ENCODE data around the gene SLC4A5.
"Not testable (repeated sequence)": the region's sequence is repeated elsewhere in the genome, so short reads cannot be mapped to it uniquely, and the experiment has no call there.

SLC4A5 gene

GRCh38 chr2:74233648-74234047, 109.6 kb downstream of the SLC4A5 start:
- DNase-seq (ENCODE audit: low read depth in 2 of 2): no peak

- DNase-seq (ENCODE audit: low read depth in 2 of 2): no peak
Measured at GRCh38 chr2:74232426-74232825, 110.8 kb downstream of the SLC4A5 start.

DNA sequence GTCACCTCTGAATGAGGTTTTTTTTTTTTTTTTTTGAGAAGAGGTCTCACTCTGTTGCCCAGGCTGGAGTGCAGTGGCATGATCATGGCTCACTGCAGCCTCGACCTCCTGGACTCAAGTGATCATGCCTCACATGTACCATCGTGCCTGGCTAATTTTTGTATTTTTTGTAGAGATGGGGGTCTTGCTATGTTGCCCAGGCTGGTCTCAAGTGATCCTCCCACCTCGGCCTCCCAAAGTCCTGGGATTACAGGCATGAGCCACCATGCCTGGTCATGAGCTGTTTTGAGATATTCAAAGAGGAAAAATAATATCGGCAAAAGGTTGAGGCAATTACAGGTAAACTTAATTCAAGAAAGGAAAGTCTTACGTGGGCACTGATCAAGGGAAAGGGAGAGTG, 113.4 kb downstream of the SLC4A5 start:
- not testable (repeated sequence) for DNase-seq (ENCODE audit: low read depth in 2 of 2)

DNA sequence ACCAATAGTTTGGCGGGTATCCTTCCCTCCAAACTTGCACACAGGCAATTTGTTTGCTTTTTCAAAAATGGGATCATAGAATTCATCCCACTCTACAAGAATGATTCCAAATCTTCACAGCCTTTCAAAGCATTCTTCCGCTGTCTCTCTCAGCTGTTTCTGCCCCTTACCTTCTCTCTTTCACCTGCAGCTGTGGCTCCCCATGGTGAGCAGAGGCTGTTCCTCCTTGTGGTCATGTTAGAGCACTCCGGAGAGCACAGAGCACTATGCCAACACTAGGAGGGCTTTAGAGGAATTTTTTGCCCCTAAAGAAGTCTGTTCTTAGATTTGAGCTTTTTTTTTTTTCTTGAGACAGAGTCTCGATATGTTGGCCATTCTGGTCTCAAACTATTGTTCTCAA, 114.4 kb downstream of the SLC4A5 start:
- DNase-seq (ENCODE audit: low read depth in 2 of 2): no peak

GRCh38 chr2:74227646-74228045, 115.6 kb downstream of the SLC4A5 start:
- no peak for DNase-seq (ENCODE audit: low read depth in 2 of 2)

DNA sequence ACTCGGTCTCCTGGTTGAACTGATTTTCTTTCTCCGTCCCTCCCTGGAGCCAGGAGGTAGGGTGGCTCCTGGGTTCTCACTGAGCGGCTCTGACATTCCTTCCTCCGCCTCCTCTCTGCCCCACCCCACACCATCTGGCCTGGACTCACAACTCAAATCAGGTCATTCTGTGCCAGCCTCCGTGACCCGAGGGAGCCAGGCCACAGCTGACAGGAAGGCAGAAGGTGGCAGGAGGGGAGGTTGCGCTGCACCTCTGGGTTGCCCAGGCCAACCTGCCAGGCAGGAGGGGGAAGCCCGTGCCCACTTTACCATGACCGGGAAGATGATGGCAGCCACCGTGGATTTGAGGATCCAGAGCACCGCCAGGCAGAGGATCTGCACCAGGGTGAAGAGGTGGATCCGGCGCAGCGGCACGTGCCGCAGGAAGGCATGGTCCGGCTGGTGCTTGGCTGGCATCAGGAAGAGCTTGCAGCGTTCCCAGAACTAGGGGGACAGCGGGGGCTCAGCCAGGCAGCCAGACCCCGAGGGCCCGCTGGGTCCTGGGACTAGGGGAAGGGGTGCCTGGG, 116.5 kb downstream of the SLC4A5 start:
- no peak for DNase-seq (ENCODE audit: low read depth in 2 of 2)

GRCh38 chr2:74225698-74226459, 117.3 kb downstream of the SLC4A5 start:
- DNase-seq (ENCODE audit: low read depth in 2 of 2): no peak

DNA sequence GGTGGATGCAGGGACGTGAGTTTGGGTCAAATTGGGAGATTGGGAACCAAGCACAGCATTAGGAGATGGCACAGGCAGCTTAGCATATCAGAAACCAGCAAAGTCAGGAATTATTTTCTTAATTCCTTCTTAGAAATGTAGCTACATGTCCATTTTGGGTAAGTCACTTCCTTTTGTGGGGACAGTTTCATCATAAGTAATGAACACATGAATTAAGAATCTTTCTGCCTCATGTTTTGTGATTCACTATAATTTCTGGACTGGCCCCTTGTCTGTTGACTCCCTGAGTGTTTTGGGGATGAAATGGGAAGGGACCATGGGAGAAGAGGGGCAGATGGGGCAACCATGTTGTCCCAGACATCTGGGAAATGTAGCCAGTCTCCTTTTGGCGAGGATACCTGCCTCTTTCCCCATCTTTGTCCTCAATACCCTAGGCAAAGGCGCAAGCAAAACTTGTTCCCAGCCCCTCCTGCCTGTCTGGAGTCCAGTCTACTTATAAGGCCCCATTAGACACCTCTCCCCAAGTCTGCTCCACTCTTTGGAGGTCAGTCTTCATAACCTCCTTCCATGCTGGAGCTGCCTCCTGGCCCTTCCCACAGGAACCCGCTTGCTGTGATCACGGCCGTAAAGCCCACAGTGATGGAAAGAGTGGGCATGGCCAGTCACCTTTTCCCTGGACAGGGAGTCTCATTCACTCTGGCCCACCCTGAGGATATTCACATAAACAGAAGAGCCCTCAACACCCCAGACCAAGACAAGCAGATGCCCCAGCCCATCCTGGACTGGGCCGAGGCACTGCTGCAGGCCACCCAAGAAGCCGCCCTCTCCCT, 119.1 kb downstream of the SLC4A5 start:
- no peak for DNase-seq (ENCODE audit: low read depth in 2 of 2)

- DNase-seq (ENCODE audit: low read depth in 2 of 2): no peak
Measured at GRCh38 chr2:74222300-74222650, 120.9 kb downstream of the SLC4A5 start.

- no peak for DNase-seq (ENCODE audit: low read depth in 2 of 2)
Measured at GRCh38 chr2:74221604-74222299, 121.5 kb downstream of the SLC4A5 start.

DNA sequence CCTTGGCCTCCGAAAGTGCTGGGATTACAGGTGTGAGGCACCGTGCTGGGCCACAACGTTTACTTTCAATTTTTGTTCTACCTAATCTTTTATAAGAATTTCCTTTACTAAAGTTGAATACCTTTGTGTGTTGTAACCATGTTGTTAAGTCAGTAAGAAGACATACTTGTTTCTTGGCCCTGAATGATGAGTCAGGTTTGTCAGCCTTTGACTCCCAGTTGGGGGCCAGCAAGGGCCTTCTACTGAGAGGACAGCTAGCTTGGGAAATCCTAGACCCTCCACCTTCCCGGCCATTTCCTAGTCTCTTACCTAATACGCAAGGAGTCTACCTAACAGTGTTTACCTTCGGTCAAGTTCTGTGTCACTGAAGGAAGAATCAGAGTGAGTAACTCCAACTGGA, 122.1 kb downstream of the SLC4A5 start:
- DNase-seq (ENCODE audit: low read depth in 2 of 2): no peak

DNA sequence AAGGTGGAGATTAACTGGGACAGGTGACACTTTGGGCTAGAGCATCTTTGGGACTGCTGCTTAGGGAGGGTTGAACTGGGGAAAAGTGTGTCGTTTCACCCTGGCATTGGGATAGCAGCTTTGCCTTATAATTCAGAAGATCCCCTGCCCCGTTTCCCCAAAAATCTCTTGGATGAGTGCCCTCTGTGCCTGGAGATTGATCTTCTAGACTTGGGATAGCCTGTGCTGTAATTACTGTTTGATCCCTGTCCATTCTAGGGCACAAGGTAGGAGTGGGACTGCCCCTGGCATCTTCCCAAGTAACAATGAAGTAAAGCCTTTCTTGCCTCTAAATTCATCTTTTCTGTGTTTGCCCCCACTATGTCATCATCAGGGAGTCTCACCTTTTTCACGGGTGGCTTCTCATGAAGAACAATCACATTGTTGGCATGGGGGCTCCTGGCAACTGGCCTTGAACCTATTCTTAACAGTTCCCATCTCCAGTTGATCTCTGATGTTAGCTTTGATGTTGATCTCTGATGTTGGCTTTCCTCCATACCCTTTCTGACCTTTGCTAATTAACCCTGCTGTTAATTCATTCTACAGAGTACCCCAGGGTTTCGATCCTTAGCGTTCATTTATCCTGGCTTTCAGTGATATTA, 123.2 kb downstream of the SLC4A5 start:
- no peak for DNase-seq (ENCODE audit: low read depth in 2 of 2)

DNA sequence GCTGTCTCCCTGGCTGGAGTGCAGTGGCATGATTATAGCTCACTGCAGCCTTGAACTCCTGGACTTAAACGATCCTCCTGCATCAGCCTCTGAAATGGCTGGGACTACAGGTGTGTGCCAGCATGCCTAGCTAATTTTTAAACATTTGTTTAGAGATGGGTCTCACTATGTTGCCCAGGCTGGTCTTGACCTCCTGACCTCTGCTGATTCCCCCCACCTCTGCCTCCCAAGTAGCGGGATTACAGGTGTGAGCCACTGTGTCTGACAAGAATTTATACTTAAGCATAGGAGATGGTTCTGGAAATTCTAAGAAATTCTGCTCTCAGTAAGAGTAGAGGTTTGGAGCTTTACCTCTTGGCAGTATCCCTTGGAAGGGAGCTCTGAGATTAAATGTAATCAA, 126.6 kb downstream of the SLC4A5 start:
- no peak for DNase-seq (ENCODE audit: low read depth in 2 of 2)

GRCh38 chr2:74215771-74216170, 127.4 kb downstream of the SLC4A5 start:
- not testable (repeated sequence) for DNase-seq (ENCODE audit: low read depth in 2 of 2)

DNA sequence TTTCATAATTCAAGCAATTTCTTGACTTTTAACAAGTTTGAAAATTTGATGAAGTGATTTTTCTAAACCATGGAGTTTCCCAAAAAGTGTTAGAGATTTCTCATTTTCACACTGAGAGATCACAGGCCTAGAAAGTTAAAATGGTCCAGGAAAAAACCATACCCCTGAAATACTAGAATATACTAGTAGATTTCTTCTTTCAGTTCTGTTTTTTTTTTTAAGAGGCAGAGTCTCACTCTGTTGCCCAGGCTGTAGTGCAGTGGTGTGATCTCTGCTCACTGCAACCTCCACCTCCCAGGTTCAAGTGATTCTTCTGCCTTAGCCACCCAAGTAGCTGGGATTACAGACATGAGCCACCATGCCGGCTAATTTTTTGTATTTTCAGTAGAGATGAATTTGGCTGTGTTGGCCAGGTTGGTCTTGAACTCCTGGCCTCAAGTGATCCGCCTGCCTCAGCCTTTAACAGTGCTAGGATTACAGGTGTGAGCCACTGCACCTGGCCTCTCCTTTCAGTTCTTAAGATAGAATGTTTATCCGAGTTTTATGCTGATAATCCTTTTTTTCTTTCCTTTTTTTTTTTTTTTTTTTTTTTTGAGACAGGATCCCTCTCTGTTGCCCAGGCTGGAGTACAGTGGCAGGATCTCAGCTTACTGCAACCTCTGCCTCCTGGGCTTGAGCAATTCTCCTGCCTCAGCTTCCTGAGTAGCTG, 130.4 kb downstream of the SLC4A5 start:
- DNase-seq (ENCODE audit: low read depth in 2 of 2): no peak

DNA sequence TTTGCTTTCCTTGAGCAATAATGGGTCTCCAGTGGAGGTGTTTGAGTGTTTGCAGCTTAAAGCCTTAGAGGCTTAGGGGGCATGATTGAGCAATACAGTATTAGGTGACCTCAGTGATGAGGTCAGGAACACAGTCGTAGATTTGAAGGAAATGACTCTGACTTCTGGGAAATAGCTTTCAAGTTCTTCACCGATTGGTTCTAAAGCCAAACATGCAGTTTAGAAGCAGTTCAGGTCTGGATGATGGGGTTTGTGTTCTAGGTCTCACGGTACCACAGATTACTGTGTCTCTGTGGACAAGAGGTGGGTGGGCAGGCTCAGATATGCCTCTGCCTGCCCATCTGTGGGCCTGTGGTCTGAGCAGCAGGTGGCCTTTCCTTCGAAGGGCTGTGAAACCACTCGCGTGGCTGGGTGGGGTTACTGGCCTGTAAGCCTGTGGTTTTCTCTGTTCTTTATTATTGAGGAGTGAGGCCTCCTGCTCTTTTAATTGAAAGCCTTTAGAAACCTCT, 137.0 kb downstream of the SLC4A5 start:
- DNase-seq (ENCODE audit: low read depth in 2 of 2): peak in 1 of 2 donors; percentile 3

- DNase-seq (ENCODE audit: low read depth in 2 of 2): no peak
Measured at GRCh38 chr2:74205596-74205995, 137.6 kb downstream of the SLC4A5 start.

DNA sequence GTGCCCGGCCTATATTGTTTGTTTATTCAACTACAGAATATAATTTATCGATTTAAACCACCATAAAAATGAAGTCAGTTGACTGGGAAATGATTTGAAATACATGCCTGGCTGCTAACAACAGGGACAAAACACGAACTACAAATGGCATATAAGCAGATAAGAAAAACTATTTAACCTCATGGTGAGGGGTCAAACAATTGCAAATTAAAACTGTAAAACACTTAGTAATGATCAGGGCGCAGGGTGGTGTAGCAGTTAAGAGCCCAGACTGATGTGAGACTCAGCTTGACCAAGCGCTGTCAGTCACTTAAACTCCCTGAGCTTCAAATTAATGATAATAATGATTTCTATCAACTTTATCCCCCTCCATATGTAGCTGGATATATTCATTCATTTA, 138.1 kb downstream of the SLC4A5 start:
- DNase-seq (ENCODE audit: low read depth in 2 of 2): no peak

DNA sequence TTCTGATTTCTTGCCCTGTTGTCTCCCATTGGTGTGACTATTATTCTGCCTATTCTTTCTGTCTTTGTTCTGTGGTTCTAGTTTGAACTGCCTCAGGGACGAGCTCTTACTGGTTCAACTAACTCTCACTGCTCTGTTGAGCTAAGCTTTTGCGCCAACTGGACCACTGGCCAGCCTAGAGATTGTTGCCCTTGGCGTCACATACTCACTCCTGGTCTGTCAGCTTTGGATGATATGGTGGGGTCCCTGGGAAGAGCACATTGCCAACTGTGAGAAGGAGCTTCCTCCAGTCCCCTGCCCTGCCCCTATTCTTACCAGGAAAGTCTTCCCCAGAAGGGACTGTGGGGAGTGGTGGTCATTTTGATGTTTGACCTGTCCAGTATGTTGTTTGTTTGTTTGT, 138.8 kb downstream of the SLC4A5 start:
- no peak for DNase-seq (ENCODE audit: low read depth in 2 of 2)

DNA sequence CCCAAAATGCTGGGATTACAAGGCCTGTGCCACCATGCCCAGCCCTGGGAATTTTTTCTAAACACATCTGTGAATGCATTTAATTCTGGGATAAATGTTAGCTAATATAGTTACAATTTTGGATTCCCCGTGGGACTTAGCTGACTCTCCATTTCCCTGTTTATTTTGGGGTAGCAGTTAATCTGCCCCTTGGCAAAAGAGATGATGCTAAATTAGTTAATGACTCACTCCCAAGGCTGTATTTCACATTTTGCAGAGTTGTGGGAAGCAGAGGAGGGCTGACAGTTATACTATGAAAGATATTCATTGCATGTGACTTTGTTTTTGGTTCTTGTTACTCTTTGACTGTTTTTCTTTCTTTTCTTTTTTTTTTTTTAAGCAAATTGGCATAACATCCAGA, 141.6 kb downstream of the SLC4A5 start:
- no peak for DNase-seq (ENCODE audit: low read depth in 2 of 2)

DNA sequence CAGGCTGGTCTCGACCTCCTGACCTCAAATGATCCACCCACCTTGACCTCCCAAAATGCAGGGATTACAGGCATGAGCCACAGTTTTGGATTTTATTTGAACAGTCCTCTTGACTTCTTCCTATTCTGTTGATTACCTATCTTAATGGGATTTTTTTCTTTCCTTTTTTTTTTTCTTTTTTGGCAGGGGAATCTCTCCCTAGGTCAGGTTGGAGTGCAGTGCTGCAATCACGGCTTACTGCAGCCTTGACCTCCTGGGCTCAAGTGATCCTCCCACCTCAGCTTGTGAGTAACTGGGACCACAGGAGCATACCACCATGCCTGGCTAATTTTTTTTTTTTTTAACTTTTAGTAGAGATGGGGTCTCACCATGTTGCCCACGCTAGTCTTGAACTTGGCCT, 142.0 kb downstream of the SLC4A5 start:
- DNase-seq (ENCODE audit: low read depth in 2 of 2): no peak
